Pancreas (tissue), 10 donors: ENCODE results near the gene ROR2. TPM values are rescaled to one million over a fixed set of nuclear protein-coding genes. Genes with fewer than 3 reads are reported as not detected.

Experiments
- ATAC-seq, 4 donors: fragments of 200-7000 bp; cut with Tn5 transposase; one replicate each; pipeline versions ENCODE4 v1.8.0 to v1.9.1; 2020; ENCODE audit warnings: mild to moderate bottlenecking in 4 of 4, moderate library complexity in 4 of 4
- DNase-seq, 6 donors: peaks; one replicate each; pipeline ENCODE4 v3.0.0-alpha.2; 2020
- FAIRE-seq: peaks from 2 replicates; lab custom pipeline; 2012; peaks lifted over from hg19 to GRCh38; lab: Jason Lieb, UNC
- H3K27ac ChIP-seq, 4 donors: fragments of 200-600 bp; sonication (generic); 1 replicate in 3 of 4; 2 replicates in 1 of 4; pipeline versions ENCODE4 v1.5.0 to v1.8.0; 2020
- H3K27me3 ChIP-seq, 4 donors: fragments of 200-600 bp; one replicate each; pipeline ENCODE4 v1.8.0; 2021
- H3K36me3 ChIP-seq, 3 donors: fragments of 200-600 bp; sonication (generic) in 1 of 3; one replicate each; pipeline versions ENCODE4 v1.5.0 to v1.8.0; 2020 to 2021
- H3K4me1 ChIP-seq, 3 donors: fragments of 200-600 bp; one replicate each; pipeline ENCODE4 v1.8.0; 2021
- H3K4me3 ChIP-seq, 4 donors: fragments of 200-600 bp; sonication (generic) in 2 of 4; one replicate each; pipeline versions ENCODE4 v1.5.0 to v1.8.0; 2020 to 2021
- H3K9me3 ChIP-seq, 4 donors: fragments of 200-600 bp; one replicate each; pipeline ENCODE4 v1.8.0; 2021
- CTCF ChIP-seq, 4 donors: fragments of 200-600 bp; sonication (generic) in 3 of 4; IDR thresholded peaks; one replicate each; pipeline versions ENCODE4 v1.5.0 to v1.8.0; 2021; ENCODE audit warnings: antibody characterized with exemption in 4 of 4
- WGBS, 2 donors: extraction: QIAGEN DNeasy Blood & Tissue Kit; methylation state at CpG; one replicate each; pipeline ENCODE4 v1.1.7; 2013; 5-methylcytosine and 5-hydroxymethylcytosine counted together
- intact Hi-C, 3 donors: fragments of 100-400 bp; cut with DNase I; formaldehyde crosslinking; loops; one replicate each; pipeline versions ENCODE4 v1.11.1 to v1.14.2; 2022
- polyA plus RNA-seq, 2 donors: library from polyadenylated mRNA; stranded (reverse); fragments of 200-250 nt; gene quantifications; one replicate each; pipeline ENCODE4 v1.2.3, GENCODE V29; 2013
- total RNA-seq, 6 donors: library from RNA; stranded (reverse); fragmentation: NEBNext Ultra II Directional in 4 of 6; extraction: Animal tissue kit (Norgen Biotek cat#: 25700) in 4 of 6; gene quantifications; one replicate each; pipeline versions ENCODE4 v1.2.1 to v1.2.4, GENCODE V29; 2021 to 2023
- donor health status: healthy with polysubstance abuse.
- donor health status: DM: no; HTN: no; CAD: no; lungs with moderate emphysema.
- donor health status: DM: no; HTN: no; CAD: no.
- donor health status: control.
- donor health status: control.
- donor health status: Bipolar disorder and iron deficiency.
- donor health status: DM: yes; HTN: yes; CAD: no.
- donor health status: DM: no; HTN: no; CAD: no.
- donor health status: DM: no; HTN: no; CAD: no.
- donor health status: DM: yes; HTN: yes; CAD: no.

The ROR2 gene
- total and polyA plus RNA-seq, 8 donors, result 0.67 to 6.3 (median 1.2) TPM

GRCh38 chr9:91844190-91844589 lies 105.8 kb downstream of the ROR2 start:
- FAIRE-seq (no peak), DNase-seq (no peak), ATAC-seq (peak in 3 of 4 donors; percentile 55 to 77 (median 74))
- Histone ChIP-seq H3K27ac (no peak overlapping the region), H3K36me3 (no peaks in the 10 kb centered on the region), H3K27me3 (no peaks in the 10 kb centered on the region), H3K4me1 (no peaks in the 10 kb centered on the region), H3K4me3 (no peak overlapping the region), H3K9me3 (no peaks in the 10 kb centered on the region)
- intact Hi-C loops, result no loop called here
- 66 to 75% methylated on average over 13 of the region's 13 CpGs for WGBS, 2 donors
- no peak for TF ChIP-seq CTCF (IDR thresholded peaks at IDR 0.05)

DNA sequence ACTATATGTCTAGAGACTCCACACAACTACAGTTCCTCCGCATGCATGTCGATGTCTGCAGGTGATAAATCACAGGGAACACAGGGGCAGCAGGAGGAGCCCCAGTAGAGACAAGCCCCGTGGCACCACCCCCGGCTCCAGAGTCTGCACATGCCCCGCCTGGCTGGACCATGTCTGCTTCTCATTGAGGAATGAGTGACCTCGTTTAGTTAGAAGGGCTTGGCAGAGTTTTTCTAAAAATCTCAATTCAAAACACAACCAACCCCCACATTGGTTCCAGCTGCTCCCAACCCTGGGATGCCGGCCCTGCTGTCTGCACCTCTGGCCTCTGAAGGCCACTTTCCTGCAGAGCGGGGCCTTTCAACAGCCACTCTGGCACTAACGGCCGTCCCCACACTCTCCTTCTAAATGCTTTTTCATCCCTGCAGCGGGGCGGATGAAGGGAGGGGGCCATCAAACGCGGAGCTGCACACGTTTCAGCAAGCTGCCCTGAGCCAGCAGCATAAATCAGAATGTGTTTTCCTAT lies 106.3 kb downstream of the ROR2 start:
- DNase-seq (no peak), ATAC-seq (peak in 3 of 4 donors; percentile 22 to 47 (median 42)), FAIRE-seq (no peak)
- Histone ChIP-seq H3K36me3 (no peaks in the 10 kb centered on the region), H3K4me3 (no peak overlapping the region), H3K27ac (no peak overlapping the region), H3K9me3 (no peaks in the 10 kb centered on the region), H3K27me3 (no peaks in the 10 kb centered on the region), H3K4me1 (no peaks in the 10 kb centered on the region)
- 55 to 57% methylated on average over 15 of the region's 15 CpGs for WGBS, 2 donors
- no peak for TF ChIP-seq CTCF (IDR thresholded peaks at IDR 0.05)
- intact Hi-C loops, result no loop called here

GRCh38 chr9:91843093-91843492 lies 106.9 kb downstream of the ROR2 start:
- DNase-seq (no peak), FAIRE-seq (no peak), ATAC-seq (no peak)
- Histone ChIP-seq H3K4me3 (no peak overlapping the region), H3K27ac (no peak overlapping the region), H3K36me3 (no peaks in the 10 kb centered on the region), H3K9me3 (no peaks in the 10 kb centered on the region), H3K4me1 (no peaks in the 10 kb centered on the region), H3K27me3 (no peaks in the 10 kb centered on the region)
- 77 to 86% methylated on average over 7 of the region's 7 CpGs for WGBS, 2 donors
- intact Hi-C loops, result no loop called here
- no peak for TF ChIP-seq CTCF (IDR thresholded peaks at IDR 0.05)

GRCh38 chr9:91842358-91843049 lies 107.5 kb downstream of the ROR2 start:
- DNase-seq, result no peak
- H3K4me3 ChIP-seq, result no peak overlapping the region
- FAIRE-seq, result no peak
- H3K4me1 ChIP-seq, result no peaks in the 10 kb centered on the region
- H3K36me3 ChIP-seq, result no peaks in the 10 kb centered on the region
- TF ChIP-seq CTCF (IDR thresholded peaks at IDR 0.05), result no peak
- no peak for ATAC-seq
- H3K27ac ChIP-seq, result no peak overlapping the region
- WGBS, 2 donors, result 68 to 76% methylated on average over 9 of the region's 9 CpGs
- intact Hi-C loops, result no loop called here
- H3K27me3 ChIP-seq, result no peaks in the 10 kb centered on the region
- H3K9me3 ChIP-seq, result no peaks in the 10 kb centered on the region

- FAIRE-seq (no peak), DNase-seq (no peak), ATAC-seq (no peak)
- Histone ChIP-seq H3K27ac (no peak overlapping the region), H3K27me3 (no peaks in the 10 kb centered on the region), H3K9me3 (no peaks in the 10 kb centered on the region), H3K36me3 (no peaks in the 10 kb centered on the region), H3K4me1 (no peaks in the 10 kb centered on the region), H3K4me3 (no peak overlapping the region)
- 82 to 91% methylated on average over 5 of the region's 5 CpGs for WGBS, 2 donors
- TF ChIP-seq CTCF (IDR thresholded peaks at IDR 0.05), result no peak
- intact Hi-C loops, result no loop called here
Measured at GRCh38 chr9:91841591-91841990, 108.4 kb downstream of the ROR2 start.
